Measurements from ENCODE around the gene PPIL6.

GRCh38 chr6:109372130-109372529 lies 68.3 kb downstream of the PPIL6 start:
- TF ChIP-seq POLR2A (IDR thresholded peaks at IDR 0.05) = no peak
- TF ChIP-seq CTCF (IDR thresholded peaks at IDR 0.05) = no peak
